Measurements from ENCODE around the gene HDAC1.
A peak's percentile ranks its signal among the peaks of the same experiment; 100 is the strongest.

Gene HDAC1

GRCh38 chr1:32330558-32331151 is 38.8 kb downstream of the HDAC1 start:
- no peak for DNase-seq (ENCODE audit: low spot score)

GRCh38 chr1:32331549-32331948 is 39.7 kb downstream of the HDAC1 start:
- DNase-seq (ENCODE audit: low spot score): no peak

- no peak for DNase-seq (ENCODE audit: low spot score)
Measured at GRCh38 chr1:32332290-32333079, 40.6 kb downstream of the HDAC1 start.

GRCh38 chr1:32333251-32333963 is 41.5 kb downstream of the HDAC1 start:
- no peak for DNase-seq (ENCODE audit: low spot score)

- peak; percentile 60 for DNase-seq (ENCODE audit: low spot score)
Measured at GRCh38 chr1:32334274-32334861, 42.5 kb downstream of the HDAC1 start.

GRCh38 chr1:32334864-32335534 is 43.1 kb downstream of the HDAC1 start:
- DNase-seq (ENCODE audit: low spot score): no peak

- DNase-seq (ENCODE audit: low spot score): no peak
Measured at GRCh38 chr1:32335535-32335789, 43.6 kb downstream of the HDAC1 start.

- peak; percentile 75 for DNase-seq (ENCODE audit: low spot score)
Measured at GRCh38 chr1:32335790-32336590, 44.1 kb downstream of the HDAC1 start, which contains the start of gene MARCKSL1. MARCKSL1 (minus strand) TSS chr1:32336233; CDS start chr1:32336033, 200 bp downstream.

- no peak for DNase-seq (ENCODE audit: low spot score)
Measured at GRCh38 chr1:32336591-32336932, 44.7 kb downstream of the HDAC1 start.

- DNase-seq (ENCODE audit: low spot score): no peak
Measured at GRCh38 chr1:32336963-32337675, 45.2 kb downstream of the HDAC1 start.

GRCh38 chr1:32337855-32338636 is 46.2 kb downstream of the HDAC1 start:
- DNase-seq (ENCODE audit: low spot score): no peak

GRCh38 chr1:32338637-32339145 is 46.8 kb downstream of the HDAC1 start:
- DNase-seq (ENCODE audit: low spot score): no peak

GRCh38 chr1:32339363-32339978 is 47.6 kb downstream of the HDAC1 start:
- no peak for DNase-seq (ENCODE audit: low spot score)

- DNase-seq (ENCODE audit: low spot score): no peak
Measured at GRCh38 chr1:32341186-32341757, 49.4 kb downstream of the HDAC1 start.

- DNase-seq (ENCODE audit: low spot score): no peak
Measured at GRCh38 chr1:32341971-32342370, 50.1 kb downstream of the HDAC1 start.

GRCh38 chr1:32342704-32343103 is 50.8 kb downstream of the HDAC1 start:
- no peak for DNase-seq (ENCODE audit: low spot score)

GRCh38 chr1:32345289-32345827 is 53.5 kb downstream of the HDAC1 start:
- DNase-seq (ENCODE audit: low spot score): no peak

- DNase-seq (ENCODE audit: low spot score): no peak
Measured at GRCh38 chr1:32346532-32347157, 54.8 kb downstream of the HDAC1 start.
